A549 treated with Mapracorat at 1 μM for 4 hours (cell line): Measurements from ENCODE around the gene SIGLEC6. TPM values are rescaled to one million over a fixed set of nuclear protein-coding genes. Genes with fewer than 3 reads are reported as not detected.

Experiments used
- total RNA-seq: library from RNA; stranded (reverse); fragments of 200-300 nt; extraction: Qiagen RNA extraction; gene quantifications from 5 replicates; pipeline ENCODE4 v1.2.3, GENCODE V29; 2022

SIGLEC6 gene
- total RNA-seq: not detected in 5 replicates

GRCh38 chr19:51531349-51532315 lies at the start of gene SIGLEC6:
TSS of gene SIGLEC6 (minus strand) at chr19:51531670. CDS start at chr19:51531648, 22 bp downstream.

GRCh38 chr19:51570962-51571575 lies 39.6 kb upstream of the SIGLEC6 start, which contains the start of gene ZNF175:
TSS of gene ZNF175 (plus strand) at chr19:51571283. CDS start at chr19:51573330, 2,047 bp downstream.

GRCh38 chr19:51501594-51502263 lies 29.7 kb downstream of the SIGLEC6 start, which contains the start of gene SIGLEC12:
TSS of gene SIGLEC12 (minus strand) at chr19:51501800. CDS start at chr19:51501733, 67 bp downstream.

GRCh38 chr19:51478381-51479234 lies 52.9 kb downstream of the SIGLEC6 start, which contains the start of gene CEACAM18:
TSS of gene CEACAM18 (plus strand) at chr19:51478539.

Other genes with a start within 250 kb of the SIGLEC6 start
- 0.06 to 0.09 TPM (median 0.08 TPM) in 4 of 5 replicates, not detected in the other for gene IGLON5, start 220.0 kb downstream of the SIGLEC6 start, total RNA-seq
- gene VSIG10L, start 189.5 kb downstream of the SIGLEC6 start, total RNA-seq: 9.6 to 14.1 TPM (median 13.8 TPM) in 5 replicates
- gene ETFB, start 165.3 kb downstream of the SIGLEC6 start, total RNA-seq: 227 to 265 TPM (median 239 TPM) in 5 replicates
- gene CLDND2, start 162.7 kb downstream of the SIGLEC6 start, total RNA-seq: 4.6 to 14.2 TPM (median 13.0 TPM) in 5 replicates
- gene NKG7, start 159.0 kb downstream of the SIGLEC6 start, total RNA-seq: not detected in 5 replicates
- gene LIM2, start 143.7 kb downstream of the SIGLEC6 start, total RNA-seq: not detected in 5 replicates
- not detected in 5 replicates for gene C19orf84, start 141.1 kb downstream of the SIGLEC6 start, total RNA-seq
- gene SIGLEC10, start 114.0 kb downstream of the SIGLEC6 start, total RNA-seq: not detected in 5 replicates
- not detected in 5 replicates for gene SIGLEC8, start 73.2 kb downstream of the SIGLEC6 start, total RNA-seq
- not detected in 5 replicates for gene CEACAM18, start 53.1 kb downstream of the SIGLEC6 start, total RNA-seq
- not detected in 5 replicates for gene SIGLEC12, start 29.9 kb downstream of the SIGLEC6 start, total RNA-seq
- 3.2 to 5.1 TPM (median 4.1 TPM) in 5 replicates for gene ZNF175, start 39.6 kb upstream of the SIGLEC6 start, total RNA-seq
- not detected in 5 replicates for gene SIGLEC5, start 98.7 kb upstream of the SIGLEC6 start, total RNA-seq
- 0.08 to 0.20 TPM in 2 of 5 replicates, not detected in the others for gene SIGLEC14, start 115.2 kb upstream of the SIGLEC6 start, total RNA-seq
- gene SPACA6, start 161.7 kb upstream of the SIGLEC6 start, total RNA-seq: 10.2 to 20.1 TPM (median 13.4 TPM) in 5 replicates
- gene HAS1, start 192.3 kb upstream of the SIGLEC6 start, total RNA-seq: not detected in 5 replicates
- gene FPR1, start 220.2 kb upstream of the SIGLEC6 start, total RNA-seq: 0.11 to 0.24 TPM (median 0.14 TPM) in 5 replicates
- gene FPR2, start 229.5 kb upstream of the SIGLEC6 start, total RNA-seq: not detected in 5 replicates